Osteoblast (primary cell): ENCODE measurements around the gene GATAD2A. TPM values are rescaled to one million over a fixed set of nuclear protein-coding genes. Genes with fewer than 3 reads are reported as not detected.
A peak's percentile ranks its signal among the peaks of the same experiment; 100 is the strongest.

Experiments used
- DNase-seq: peaks from one replicate; pipeline ENCODE4 v3.0.0; 2011; ENCODE audit warnings: low spot score, mixed read lengths; ENCODE audit not compliant: insufficient read length; ENCODE audit errors: missing footprints
- H2AFZ ChIP-seq: 2 replicates; pipeline ENCODE4 v1.6.0; 2011; ENCODE audit warnings: mild to moderate bottlenecking, low read length
- H3K27ac ChIP-seq: 2 replicates; pipeline ENCODE4 v1.5.1; 2011; ENCODE audit warnings: mild to moderate bottlenecking, low read depth, low read length, moderate library complexity
- H3K27me3 ChIP-seq: 2 replicates; pipeline ENCODE4 v1.6.0; 2012; ENCODE audit warnings: mild to moderate bottlenecking, control low read depth, inconsistent platforms, low read length, moderate library complexity; ENCODE audit not compliant: insufficient read depth
- H3K36me3 ChIP-seq: 2 replicates; pipeline ENCODE4 v1.5.1; 2011; ENCODE audit warnings: mild to moderate bottlenecking, low read length, control low read depth, moderate library complexity; ENCODE audit not compliant: insufficient read depth
- H3K4me1 ChIP-seq: 2 replicates; pipeline ENCODE4 v1.5.1; 2011; ENCODE audit warnings: mild to moderate bottlenecking, low read length, control low read depth, moderate library complexity; ENCODE audit not compliant: insufficient read depth
- H3K4me2 ChIP-seq: 2 replicates; pipeline ENCODE4 v1.6.0; 2011; ENCODE audit warnings: mild to moderate bottlenecking, low read length; ENCODE audit not compliant: insufficient read depth
- H3K4me3 ChIP-seq: fragments of 200-600 bp; sonication (generic); 3 replicates; pipeline ENCODE4 v1.5.1; 2012; ENCODE audit warnings: mild to moderate bottlenecking, low read length, inconsistent platforms; ENCODE audit not compliant: insufficient read depth
- H3K79me2 ChIP-seq: 2 replicates; pipeline ENCODE4 v1.6.0; 2012; ENCODE audit warnings: mild to moderate bottlenecking, low read length, control low read depth, inconsistent platforms; ENCODE audit not compliant: insufficient read depth
- H3K9me3 ChIP-seq: 2 replicates; pipeline ENCODE4 v1.5.1; 2011; ENCODE audit warnings: low read depth, low read length, control low read depth
- H4K20me1 ChIP-seq: 2 replicates; pipeline ENCODE4 v1.6.0; 2012; ENCODE audit warnings: mild to moderate bottlenecking, low read length, control low read depth; ENCODE audit not compliant: insufficient read depth
- CTCF ChIP-seq: IDR thresholded peaks from 2 replicates; pipeline ENCODE4 v1.5.1; 2011; ENCODE audit warnings: mild to moderate bottlenecking, low read depth, low read length, moderate library complexity; ENCODE audit errors: extremely low read depth
- total RNA-seq: library from RNA; depleted of rRNA; stranded (reverse); fragments of >200 nt; gene quantifications from 2 replicates; pipeline ENCODE4 v1.2.3, GENCODE V29; 2012

GATAD2A gene
- total RNA-seq, 1 donor = 48.9 TPM

GRCh38 chr19:19491321-19492025 lies 86.0 kb downstream of the GATAD2A start:
- H3K36me3 ChIP-seq = peaks cover 33% of the 10 kb centered on the region
- H3K9me3 ChIP-seq = no peaks in the 10 kb centered on the region
- no peak for TF ChIP-seq CTCF
- H3K27ac ChIP-seq = no peak overlapping the region
- DNase-seq = peak; percentile 75
- no peaks in the 10 kb centered on the region for H3K27me3 ChIP-seq
- peaks cover 82% of the 10 kb centered on the region for H3K79me2 ChIP-seq
- H2AFZ ChIP-seq = no peak overlapping the region
- H3K4me1 ChIP-seq = peaks cover 29% of the 10 kb centered on the region
- no peak overlapping the region for H3K4me2 ChIP-seq
- no peak overlapping the region for H3K4me3 ChIP-seq
- peaks cover 22% of the 10 kb centered on the region for H4K20me1 ChIP-seq

- H3K9me3 ChIP-seq = no peaks in the 10 kb centered on the region
- peak; percentile 6 for DNase-seq
- H3K4me2 ChIP-seq = no peak overlapping the region
- no peak overlapping the region for H3K27ac ChIP-seq
- H2AFZ ChIP-seq = no peak overlapping the region
- no peak for TF ChIP-seq CTCF
- peaks cover 38% of the 10 kb centered on the region for H3K36me3 ChIP-seq
- no peaks in the 10 kb centered on the region for H3K27me3 ChIP-seq
- H3K4me3 ChIP-seq = no peak overlapping the region
- H4K20me1 ChIP-seq = peaks cover 22% of the 10 kb centered on the region
- peaks cover 29% of the 10 kb centered on the region for H3K4me1 ChIP-seq
- H3K79me2 ChIP-seq = peaks cover 79% of the 10 kb centered on the region
Observed at GRCh38 chr19:19492026-19492610, 86.6 kb downstream of the GATAD2A start.

GRCh38 chr19:19493841-19494546 lies 88.5 kb downstream of the GATAD2A start:
- Histone ChIP-seq H3K27ac (peak overlapping the region; percentile 33), H3K4me2 (no peak overlapping the region), H3K36me3 (peaks cover 43% of the 10 kb centered on the region), H3K4me1 (peaks cover 19% of the 10 kb centered on the region), H3K79me2 (peaks cover 75% of the 10 kb centered on the region), H4K20me1 (peaks cover 22% of the 10 kb centered on the region), H2AFZ (no peak overlapping the region), H3K4me3 (no peak overlapping the region), H3K27me3 (no peaks in the 10 kb centered on the region), H3K9me3 (no peaks in the 10 kb centered on the region)
- DNase-seq = peak; percentile 87
- no peak for TF ChIP-seq CTCF
